H1 (cell line): ENCODE results near the gene TBP. TPM values are rescaled to one million over a fixed set of nuclear protein-coding genes. Genes with fewer than 3 reads are reported as not detected.

Source experiments
- EP300 ChIP-seq, 2 experiments: IDR thresholded peaks; 1 replicate in 1 of 2; 2 replicates in 1 of 2; pipeline ENCODE4 v1.6.1; 2011 to 2012; ENCODE audit warnings: low read depth in 2 of 2, low read length in 2 of 2, mild to moderate bottlenecking in 2 of 2, borderline replicate concordance in 1 of 2, inconsistent platforms in 1 of 2, moderate library complexity in 1 of 2
- KDM1A ChIP-seq: fragments of 200-600, 300-600 bp; sonication (generic); IDR thresholded peaks from 2 replicates; pipeline ENCODE4 v1.7.1; 2016; ENCODE audit warnings: mild to moderate bottlenecking, low read length, borderline replicate concordance
- RAD21 ChIP-seq, 2 experiments: IDR thresholded peaks in 1 of 2; conservative IDR thresholded peaks in 1 of 2; 2 replicates each; pipeline ENCODE4 v1.6.1; 2011; ENCODE audit warnings: low read depth in 2 of 2, low read length in 2 of 2, improper control_type of control experiment in 1 of 2, inconsistent platforms in 1 of 2, mild to moderate bottlenecking in 1 of 2, moderate library complexity in 1 of 2
- TAF1 ChIP-seq: IDR thresholded peaks from 2 replicates; pipeline ENCODE4 v1.6.1; 2011; ENCODE audit warnings: mild to moderate bottlenecking, low read depth, low read length
- polyA plus RNA-seq, 7 experiments: library from polyadenylated mRNA; depleted of rRNA in 3 of 7; stranded (reverse) in 5 of 7; unstranded in 2 of 7; fragments of >200 nt in 5 of 7; fragments of 200-250 nt in 2 of 7; gene quantifications; 1 replicate in 5 of 7; 2 replicates in 1 of 7; 4 replicates in 1 of 7; pipeline versions ENCODE4 v1.2.1 to v1.2.3, GENCODE V29; 2011 to 2013; ENCODE audit warnings: missing spikeins in 2 of 7, mixed read lengths in 2 of 7
- total RNA-seq: library from RNA; stranded (reverse); fragmentation: NEBNext Ultra II Directional; extraction: Animal tissue kit (Norgen Biotek cat#: 25700); gene quantifications from 2 replicates; pipeline ENCODE4 v1.2.1, GENCODE V29; 2021
- TF ChIP-seq, protein P1 (sequence below): fragments of 300-600 bp; sonication (generic); IDR thresholded peaks from 2 replicates; pipeline ENCODE4 v1.7.1; 2012; ENCODE audit warnings: low read length, moderate library complexity, mild to moderate bottlenecking, inconsistent platforms; ENCODE audit not compliant: insufficient replicate concordance
- TF ChIP-seq, protein P2 (sequence below), 3 experiments: IDR thresholded peaks; 1 replicate in 2 of 3; 2 replicates in 1 of 3; pipeline versions ENCODE4 v1.5.1 to v1.6.1; 2011; ENCODE audit warnings: low read length in 3 of 3, mild to moderate bottlenecking in 3 of 3, inconsistent platforms in 2 of 3, low read depth in 1 of 3, moderate library complexity in 1 of 3; ENCODE audit not compliant: insufficient read depth in 1 of 3; ENCODE audit errors: control extremely low read depth in 1 of 3

TBP gene
- total and polyA plus RNA-seq, 2 of the 8 experiments (the other 6 are each of a cell fraction or from before 2014, with no cell fraction given): 17.2 to 20.9 TPM

DNA sequence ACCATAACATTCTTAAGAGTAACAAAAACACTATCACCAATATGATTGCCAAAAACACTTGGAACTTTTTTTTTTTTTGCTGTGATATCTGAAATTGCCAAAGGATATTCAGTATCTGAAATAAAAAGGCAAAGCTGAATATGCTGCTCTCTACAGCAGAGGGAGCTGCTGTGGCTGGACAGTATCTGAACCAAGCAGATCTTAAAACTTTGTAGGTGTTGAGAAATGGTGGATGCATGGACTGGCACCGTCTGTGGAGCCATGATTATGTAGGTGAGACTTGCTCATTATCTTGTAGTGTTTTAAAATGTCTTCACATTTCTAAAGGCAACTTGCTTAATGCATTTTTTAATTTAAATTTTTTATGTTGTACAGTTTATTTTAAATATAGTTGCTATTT lies 21.1 kb downstream of the TBP start (continued):
- TF ChIP-seq, protein P1, sequence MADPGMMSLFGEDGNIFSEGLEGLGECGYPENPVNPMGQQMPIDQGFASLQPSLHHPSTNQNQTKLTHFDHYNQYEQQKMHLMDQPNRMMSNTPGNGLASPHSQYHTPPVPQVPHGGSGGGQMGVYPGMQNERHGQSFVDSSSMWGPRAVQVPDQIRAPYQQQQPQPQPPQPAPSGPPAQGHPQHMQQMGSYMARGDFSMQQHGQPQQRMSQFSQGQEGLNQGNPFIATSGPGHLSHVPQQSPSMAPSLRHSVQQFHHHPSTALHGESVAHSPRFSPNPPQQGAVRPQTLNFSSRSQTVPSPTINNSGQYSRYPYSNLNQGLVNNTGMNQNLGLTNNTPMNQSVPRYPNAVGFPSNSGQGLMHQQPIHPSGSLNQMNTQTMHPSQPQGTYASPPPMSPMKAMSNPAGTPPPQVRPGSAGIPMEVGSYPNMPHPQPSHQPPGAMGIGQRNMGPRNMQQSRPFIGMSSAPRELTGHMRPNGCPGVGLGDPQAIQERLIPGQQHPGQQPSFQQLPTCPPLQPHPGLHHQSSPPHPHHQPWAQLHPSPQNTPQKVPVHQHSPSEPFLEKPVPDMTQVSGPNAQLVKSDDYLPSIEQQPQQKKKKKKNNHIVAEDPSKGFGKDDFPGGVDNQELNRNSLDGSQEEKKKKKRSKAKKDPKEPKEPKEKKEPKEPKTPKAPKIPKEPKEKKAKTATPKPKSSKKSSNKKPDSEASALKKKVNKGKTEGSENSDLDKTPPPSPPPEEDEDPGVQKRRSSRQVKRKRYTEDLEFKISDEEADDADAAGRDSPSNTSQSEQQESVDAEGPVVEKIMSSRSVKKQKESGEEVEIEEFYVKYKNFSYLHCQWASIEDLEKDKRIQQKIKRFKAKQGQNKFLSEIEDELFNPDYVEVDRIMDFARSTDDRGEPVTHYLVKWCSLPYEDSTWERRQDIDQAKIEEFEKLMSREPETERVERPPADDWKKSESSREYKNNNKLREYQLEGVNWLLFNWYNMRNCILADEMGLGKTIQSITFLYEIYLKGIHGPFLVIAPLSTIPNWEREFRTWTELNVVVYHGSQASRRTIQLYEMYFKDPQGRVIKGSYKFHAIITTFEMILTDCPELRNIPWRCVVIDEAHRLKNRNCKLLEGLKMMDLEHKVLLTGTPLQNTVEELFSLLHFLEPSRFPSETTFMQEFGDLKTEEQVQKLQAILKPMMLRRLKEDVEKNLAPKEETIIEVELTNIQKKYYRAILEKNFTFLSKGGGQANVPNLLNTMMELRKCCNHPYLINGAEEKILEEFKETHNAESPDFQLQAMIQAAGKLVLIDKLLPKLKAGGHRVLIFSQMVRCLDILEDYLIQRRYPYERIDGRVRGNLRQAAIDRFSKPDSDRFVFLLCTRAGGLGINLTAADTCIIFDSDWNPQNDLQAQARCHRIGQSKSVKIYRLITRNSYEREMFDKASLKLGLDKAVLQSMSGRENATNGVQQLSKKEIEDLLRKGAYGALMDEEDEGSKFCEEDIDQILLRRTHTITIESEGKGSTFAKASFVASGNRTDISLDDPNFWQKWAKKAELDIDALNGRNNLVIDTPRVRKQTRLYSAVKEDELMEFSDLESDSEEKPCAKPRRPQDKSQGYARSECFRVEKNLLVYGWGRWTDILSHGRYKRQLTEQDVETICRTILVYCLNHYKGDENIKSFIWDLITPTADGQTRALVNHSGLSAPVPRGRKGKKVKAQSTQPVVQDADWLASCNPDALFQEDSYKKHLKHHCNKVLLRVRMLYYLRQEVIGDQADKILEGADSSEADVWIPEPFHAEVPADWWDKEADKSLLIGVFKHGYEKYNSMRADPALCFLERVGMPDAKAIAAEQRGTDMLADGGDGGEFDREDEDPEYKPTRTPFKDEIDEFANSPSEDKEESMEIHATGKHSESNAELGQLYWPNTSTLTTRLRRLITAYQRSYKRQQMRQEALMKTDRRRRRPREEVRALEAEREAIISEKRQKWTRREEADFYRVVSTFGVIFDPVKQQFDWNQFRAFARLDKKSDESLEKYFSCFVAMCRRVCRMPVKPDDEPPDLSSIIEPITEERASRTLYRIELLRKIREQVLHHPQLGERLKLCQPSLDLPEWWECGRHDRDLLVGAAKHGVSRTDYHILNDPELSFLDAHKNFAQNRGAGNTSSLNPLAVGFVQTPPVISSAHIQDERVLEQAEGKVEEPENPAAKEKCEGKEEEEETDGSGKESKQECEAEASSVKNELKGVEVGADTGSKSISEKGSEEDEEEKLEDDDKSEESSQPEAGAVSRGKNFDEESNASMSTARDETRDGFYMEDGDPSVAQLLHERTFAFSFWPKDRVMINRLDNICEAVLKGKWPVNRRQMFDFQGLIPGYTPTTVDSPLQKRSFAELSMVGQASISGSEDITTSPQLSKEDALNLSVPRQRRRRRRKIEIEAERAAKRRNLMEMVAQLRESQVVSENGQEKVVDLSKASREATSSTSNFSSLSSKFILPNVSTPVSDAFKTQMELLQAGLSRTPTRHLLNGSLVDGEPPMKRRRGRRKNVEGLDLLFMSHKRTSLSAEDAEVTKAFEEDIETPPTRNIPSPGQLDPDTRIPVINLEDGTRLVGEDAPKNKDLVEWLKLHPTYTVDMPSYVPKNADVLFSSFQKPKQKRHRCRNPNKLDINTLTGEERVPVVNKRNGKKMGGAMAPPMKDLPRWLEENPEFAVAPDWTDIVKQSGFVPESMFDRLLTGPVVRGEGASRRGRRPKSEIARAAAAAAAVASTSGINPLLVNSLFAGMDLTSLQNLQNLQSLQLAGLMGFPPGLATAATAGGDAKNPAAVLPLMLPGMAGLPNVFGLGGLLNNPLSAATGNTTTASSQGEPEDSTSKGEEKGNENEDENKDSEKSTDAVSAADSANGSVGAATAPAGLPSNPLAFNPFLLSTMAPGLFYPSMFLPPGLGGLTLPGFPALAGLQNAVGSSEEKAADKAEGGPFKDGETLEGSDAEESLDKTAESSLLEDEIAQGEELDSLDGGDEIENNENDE: no peak
- TF ChIP-seq KDM1A (no peak), RAD21 (IDR thresholded peaks at IDR 0.05 in 1 of 2, conservative IDR thresholded peaks at IDR 0.05 in 1 of 2; ENCODE audit: low read depth in 2 of 2, low read length in 2 of 2) (peak; percentile 48 to 60), TAF1 (no peak), EP300 (IDR thresholded peaks at IDR 0.05; ENCODE audit: borderline replicate concordance in 1 of 2, low read depth in 2 of 2, low read length in 2 of 2) (no peak)
- TF ChIP-seq, protein P2, sequence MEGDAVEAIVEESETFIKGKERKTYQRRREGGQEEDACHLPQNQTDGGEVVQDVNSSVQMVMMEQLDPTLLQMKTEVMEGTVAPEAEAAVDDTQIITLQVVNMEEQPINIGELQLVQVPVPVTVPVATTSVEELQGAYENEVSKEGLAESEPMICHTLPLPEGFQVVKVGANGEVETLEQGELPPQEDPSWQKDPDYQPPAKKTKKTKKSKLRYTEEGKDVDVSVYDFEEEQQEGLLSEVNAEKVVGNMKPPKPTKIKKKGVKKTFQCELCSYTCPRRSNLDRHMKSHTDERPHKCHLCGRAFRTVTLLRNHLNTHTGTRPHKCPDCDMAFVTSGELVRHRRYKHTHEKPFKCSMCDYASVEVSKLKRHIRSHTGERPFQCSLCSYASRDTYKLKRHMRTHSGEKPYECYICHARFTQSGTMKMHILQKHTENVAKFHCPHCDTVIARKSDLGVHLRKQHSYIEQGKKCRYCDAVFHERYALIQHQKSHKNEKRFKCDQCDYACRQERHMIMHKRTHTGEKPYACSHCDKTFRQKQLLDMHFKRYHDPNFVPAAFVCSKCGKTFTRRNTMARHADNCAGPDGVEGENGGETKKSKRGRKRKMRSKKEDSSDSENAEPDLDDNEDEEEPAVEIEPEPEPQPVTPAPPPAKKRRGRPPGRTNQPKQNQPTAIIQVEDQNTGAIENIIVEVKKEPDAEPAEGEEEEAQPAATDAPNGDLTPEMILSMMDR (IDR thresholded peaks at IDR 0.05; ENCODE audit: control extremely low read depth in 1 of 3, insufficient read depth in 1 of 3, low read depth in 1 of 3, low read length in 3 of 3): peak in 2 of 3 experiments; percentile 38 to 50; a peak in 3 of 4 replicates
- TF ChIP-seq, all 59 proteins: peak for 2
